Sigmoid colon (tissue), 7 donors: Measurements from ENCODE around the gene GBP7. TPM values are rescaled to one million over a fixed set of nuclear protein-coding genes. Genes with fewer than 3 reads are reported as not detected.

Experiments
- DNase-seq: peaks from one replicate; pipeline ENCODE4 v3.0.0-alpha.2; 2019
- H3K27ac ChIP-seq, 4 donors: fragments of 200-600 bp; sonication (generic); one replicate each; pipeline ENCODE4 v1.5.1; 2016 to 2019; ENCODE audit warnings: mild to moderate bottlenecking in 1 of 4
- H3K27me3 ChIP-seq, 3 donors: fragments of 200-600 bp; sonication (generic); one replicate each; pipeline ENCODE4 v1.5.1; 2019; ENCODE audit warnings: mild to moderate bottlenecking in 1 of 3
- H3K36me3 ChIP-seq, 4 donors: fragments of 200-600 bp; sonication (generic); one replicate each; pipeline ENCODE4 v1.5.1; 2016 to 2019
- H3K4me1 ChIP-seq, 4 donors: fragments of 200-600 bp; sonication (generic); one replicate each; pipeline ENCODE4 v1.5.1; 2017 to 2019
- H3K4me3 ChIP-seq, 4 donors: fragments of 200-600 bp; sonication (generic); one replicate each; pipeline ENCODE4 v1.5.1; 2017 to 2019; ENCODE audit warnings: mild to moderate bottlenecking in 2 of 4, moderate library complexity in 1 of 4
- H3K9me3 ChIP-seq, 4 donors: fragments of 200-600 bp in 3 of 4; sonication (generic) in 3 of 4; one replicate each; pipeline versions ENCODE4 v1.5.1 to v1.6.1; 2013 to 2019
- EP300 ChIP-seq, 4 donors: sonication (generic); formaldehyde crosslinking; IDR thresholded peaks; one replicate each; pipeline ENCODE4 v1.6.1; 2017; ENCODE audit warnings: antibody characterized with exemption in 4 of 4
- POLR2A ChIP-seq, 2 donors: fragments of 450-650 bp; IDR thresholded peaks; one replicate each; pipeline ENCODE4 v1.6.1; 2016; ENCODE audit warnings: antibody characterized with exemption in 2 of 2, mild to moderate bottlenecking in 2 of 2, moderate library complexity in 2 of 2
- POLR2AphosphoS5 ChIP-seq, 4 donors: sonication (generic); formaldehyde crosslinking; IDR thresholded peaks; one replicate each; pipeline ENCODE4 v1.6.1; 2017; ENCODE audit warnings: antibody characterized with exemption in 4 of 4
- WGBS, 2 donors: extraction: QIAGEN DNeasy Blood & Tissue Kit; methylation state at CpG; one replicate each; pipeline ENCODE4 v1.1.7; 2013; 5-methylcytosine and 5-hydroxymethylcytosine counted together
- intact Hi-C: fragments of 100-400 bp; cut with DNase I; formaldehyde crosslinking; loops from one replicate; pipeline ENCODE4 v1.15.1; 2023
- polyA plus RNA-seq, 3 donors: library from polyadenylated mRNA; stranded (reverse); fragments of 200-250 nt; gene quantifications; one replicate each; pipeline ENCODE4 v1.2.3, GENCODE V29; 2013
- total RNA-seq, 4 donors: library from RNA; depleted of rRNA; stranded (reverse); fragments of >200 nt; gene quantifications; one replicate each; pipeline ENCODE4 v1.1.0, GENCODE V29; 2016
- TF ChIP-seq, protein P1 (sequence below), 4 experiments: fragments of 450-650 bp in 3 of 4; fragments of 200-600 bp in 1 of 4; IDR thresholded peaks; one replicate each; pipeline ENCODE4 v1.5.1; 2016 to 2019; ENCODE audit warnings: antibody characterized with exemption in 4 of 4, mild to moderate bottlenecking in 3 of 4, moderate library complexity in 2 of 4
- donor health status: healthy with polysubstance abuse.
- donor health status: Bipolar disorder and iron deficiency.
- donor health status: healthy.

Gene GBP7
- total and polyA plus RNA-seq, 7 donors, result 0.03 TPM; not detected in 6

GRCh38 chr1:89206373-89206772 is 30.6 kb upstream of the GBP7 start:
- intact Hi-C loops, result no loop called here
- WGBS, 2 donors, result 86 to 91% methylated on average over 3 of the region's 3 CpGs
- TF ChIP-seq POLR2A (IDR thresholded peaks at IDR 0.05) (no peak), EP300 (IDR thresholded peaks at IDR 0.05) (no peak)
- no peaks in the 10 kb centered on the region for H3K27me3 ChIP-seq
- H3K9me3 ChIP-seq, result peaks cover 0 to 10% (median 0%) of the 10 kb centered on the region in 4 donors
- no peaks in the 10 kb centered on the region for H3K36me3 ChIP-seq
- no peak overlapping the region for H3K4me3 ChIP-seq
- no peaks in the 10 kb centered on the region for H3K4me1 ChIP-seq
- H3K27ac ChIP-seq, result no peak overlapping the region
- DNase-seq, result no peak

DNA sequence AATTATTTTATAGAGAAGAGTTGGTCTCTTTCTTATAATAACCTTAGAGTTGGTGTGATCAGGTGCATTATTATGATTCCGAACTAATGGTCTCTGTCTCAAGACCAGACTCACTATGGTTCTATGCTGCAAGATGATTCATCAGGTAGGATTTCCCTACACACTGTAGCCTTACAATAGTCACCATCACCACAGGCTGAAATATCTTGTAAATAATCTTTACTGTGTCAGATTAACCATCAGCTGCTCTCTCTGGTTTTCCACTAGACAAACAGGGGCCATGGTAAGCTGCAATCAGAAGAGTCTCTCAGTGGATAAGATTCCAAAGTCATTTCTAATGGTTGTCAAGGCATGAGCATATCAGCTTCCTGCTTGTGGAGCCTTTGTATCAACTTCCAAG is 27.4 kb upstream of the GBP7 start:
- whole genome bisulfite sequencing, 2 donors, result 87 to 98% methylated on average over 1 of the region's 1 CpG
- no peaks in the 10 kb centered on the region for H3K36me3 ChIP-seq
- H3K27me3 ChIP-seq, result no peaks in the 10 kb centered on the region
- H3K4me3 ChIP-seq, result no peak overlapping the region
- no peak for TF ChIP-seq POLR2AphosphoS5 (IDR thresholded peaks at IDR 0.05)
- TF ChIP-seq POLR2A (IDR thresholded peaks at IDR 0.05), result no peak
- TF ChIP-seq, protein P1, sequence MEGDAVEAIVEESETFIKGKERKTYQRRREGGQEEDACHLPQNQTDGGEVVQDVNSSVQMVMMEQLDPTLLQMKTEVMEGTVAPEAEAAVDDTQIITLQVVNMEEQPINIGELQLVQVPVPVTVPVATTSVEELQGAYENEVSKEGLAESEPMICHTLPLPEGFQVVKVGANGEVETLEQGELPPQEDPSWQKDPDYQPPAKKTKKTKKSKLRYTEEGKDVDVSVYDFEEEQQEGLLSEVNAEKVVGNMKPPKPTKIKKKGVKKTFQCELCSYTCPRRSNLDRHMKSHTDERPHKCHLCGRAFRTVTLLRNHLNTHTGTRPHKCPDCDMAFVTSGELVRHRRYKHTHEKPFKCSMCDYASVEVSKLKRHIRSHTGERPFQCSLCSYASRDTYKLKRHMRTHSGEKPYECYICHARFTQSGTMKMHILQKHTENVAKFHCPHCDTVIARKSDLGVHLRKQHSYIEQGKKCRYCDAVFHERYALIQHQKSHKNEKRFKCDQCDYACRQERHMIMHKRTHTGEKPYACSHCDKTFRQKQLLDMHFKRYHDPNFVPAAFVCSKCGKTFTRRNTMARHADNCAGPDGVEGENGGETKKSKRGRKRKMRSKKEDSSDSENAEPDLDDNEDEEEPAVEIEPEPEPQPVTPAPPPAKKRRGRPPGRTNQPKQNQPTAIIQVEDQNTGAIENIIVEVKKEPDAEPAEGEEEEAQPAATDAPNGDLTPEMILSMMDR (IDR thresholded peaks at IDR 0.05), result no peak
- TF ChIP-seq EP300 (IDR thresholded peaks at IDR 0.05), result no peak
- peaks cover 0 to 10% (median 0%) of the 10 kb centered on the region in 4 donors for H3K9me3 ChIP-seq
- intact Hi-C loops, result no loop called here
- peaks cover 0 to 9% (median 3%) of the 10 kb centered on the region in 4 donors for H3K4me1 ChIP-seq
- no peak overlapping the region for H3K27ac ChIP-seq
- no peak for DNase-seq

DNA sequence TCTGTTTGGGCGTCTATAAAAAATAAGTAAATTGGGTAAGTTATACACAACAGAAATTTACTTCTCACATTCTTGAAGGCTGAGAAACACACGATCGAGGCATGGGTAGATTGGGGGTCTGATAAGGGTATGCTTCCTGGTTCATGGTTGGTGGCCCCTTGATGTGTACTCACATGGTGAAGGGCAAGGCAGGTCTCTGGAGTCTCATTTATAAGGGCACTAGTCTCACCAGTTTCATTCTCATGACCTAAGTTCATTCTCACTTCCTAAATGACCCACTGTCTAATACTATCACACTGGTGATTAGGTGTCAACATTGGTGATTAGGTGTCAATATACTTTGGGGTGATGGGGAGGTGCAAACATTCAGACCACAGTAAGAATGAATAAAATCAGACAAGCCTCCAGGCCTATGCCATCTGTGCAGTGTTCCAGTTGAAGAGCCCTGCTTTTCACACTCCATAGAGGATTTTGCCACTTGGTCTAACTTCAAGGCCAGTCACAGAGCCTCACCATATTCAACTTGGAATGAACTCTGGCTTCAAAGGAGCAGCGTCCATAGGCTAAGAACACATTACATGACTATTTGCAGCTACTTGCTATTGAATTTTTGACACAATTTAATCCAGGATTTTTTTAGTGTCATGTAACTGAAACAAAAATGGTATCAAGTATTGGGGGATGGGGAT is 25.4 kb upstream of the GBP7 start:
- no peak overlapping the region for H3K27ac ChIP-seq

DNA sequence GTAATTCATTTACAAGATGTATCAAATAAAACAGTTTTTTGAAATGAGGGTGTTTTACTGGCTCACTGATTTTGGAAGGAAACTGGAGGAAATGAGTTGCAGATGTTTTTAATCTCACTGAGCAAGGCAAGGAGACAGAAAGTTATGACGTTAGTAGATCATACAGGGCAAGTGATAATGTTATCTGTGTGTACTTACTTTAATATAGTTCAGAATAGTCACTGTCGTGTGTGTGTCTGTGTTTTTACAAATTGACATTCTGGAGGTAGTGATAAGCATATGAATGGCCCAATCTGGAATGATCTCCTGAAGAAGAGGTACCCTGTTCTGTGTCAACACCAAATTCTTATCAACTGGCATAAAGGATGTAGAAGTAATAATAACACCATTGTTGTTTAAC is 24.9 kb upstream of the GBP7 start:
- Histone ChIP-seq H3K4me1 (peaks cover 0 to 14% (median 3%) of the 10 kb centered on the region in 4 donors), H3K4me3 (no peak overlapping the region), H3K27ac (no peak overlapping the region), H3K27me3 (peaks cover 0 to 13% (median 0%) of the 10 kb centered on the region in 3 donors), H3K9me3 (peaks cover 0 to 10% (median 0%) of the 10 kb centered on the region in 4 donors), H3K36me3 (no peaks in the 10 kb centered on the region)
- 12 to 22% methylated on average over 2 of the region's 2 CpGs for WGBS, 2 donors
- no peak for DNase-seq
- no peak for TF ChIP-seq EP300 (IDR thresholded peaks at IDR 0.05)
- no peak for TF ChIP-seq POLR2AphosphoS5 (IDR thresholded peaks at IDR 0.05)
- TF ChIP-seq, protein P1 (IDR thresholded peaks at IDR 0.05), result no peak
- TF ChIP-seq POLR2A (IDR thresholded peaks at IDR 0.05), result no peak
- intact Hi-C loops, result no loop called here

More for the DNA sequence above, 25.4 kb upstream of the GBP7 start:
- intact Hi-C loops, result no loop called here
- Histone ChIP-seq H3K4me1 (peaks cover 0 to 14% (median 3%) of the 10 kb centered on the region in 4 donors), H3K4me3 (no peak overlapping the region), H3K36me3 (no peaks in the 10 kb centered on the region), H3K9me3 (peaks cover 0 to 10% (median 0%) of the 10 kb centered on the region in 4 donors), H3K27me3 (peaks cover 0 to 13% (median 0%) of the 10 kb centered on the region in 3 donors)
- WGBS, 2 donors, result 68 to 86% methylated on average over 4 of the region's 4 CpGs
- DNase-seq, result no peak
- TF ChIP-seq POLR2AphosphoS5 (IDR thresholded peaks at IDR 0.05) (no peak), EP300 (IDR thresholded peaks at IDR 0.05) (no peak), POLR2A (IDR thresholded peaks at IDR 0.05) (no peak)
- TF ChIP-seq, protein P1 (IDR thresholded peaks at IDR 0.05), result no peak

DNA sequence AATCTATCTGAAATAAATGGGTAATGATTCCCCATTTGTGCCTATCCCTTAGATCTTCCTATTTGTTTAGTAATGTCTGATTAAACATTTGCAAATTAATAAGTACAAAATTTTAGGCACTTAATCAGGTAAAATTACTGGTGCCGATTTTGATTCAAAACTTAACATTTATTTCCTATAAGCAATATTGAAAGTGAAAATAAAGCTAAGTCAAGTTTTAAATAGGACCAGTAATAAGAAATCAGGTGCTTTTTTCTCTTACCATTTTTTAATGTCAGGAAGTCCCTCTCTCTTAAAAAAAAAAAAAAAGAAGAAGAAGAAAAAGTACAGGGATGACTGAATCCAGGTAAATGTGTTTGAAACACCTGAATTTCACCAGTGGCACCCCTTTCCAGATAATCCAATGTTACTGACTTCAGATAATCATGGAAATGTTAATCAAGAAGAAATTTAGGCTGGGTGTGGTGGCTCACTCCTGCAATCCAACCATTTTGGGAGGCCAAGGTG is 23.8 kb upstream of the GBP7 start:
- 9 to 35% methylated on average over 1 of the region's 1 CpG for WGBS, 2 donors
- intact Hi-C loops, result no loop called here
- Histone ChIP-seq H3K36me3 (no peaks in the 10 kb centered on the region), H3K4me1 (peaks cover 0 to 14% (median 3%) of the 10 kb centered on the region in 4 donors), H3K27ac (peak overlapping the region; percentile 57 to 73 (median 64)), H3K9me3 (no peaks in the 10 kb centered on the region), H3K4me3 (peak overlapping the region in 3 of 4 donors; percentile 45 to 49 (median 48)), H3K27me3 (peaks cover 0 to 13% (median 0%) of the 10 kb centered on the region in 3 donors)
- TF ChIP-seq, protein P1 (IDR thresholded peaks at IDR 0.05), result no peak
- TF ChIP-seq POLR2A (IDR thresholded peaks at IDR 0.05) (no peak), POLR2AphosphoS5 (IDR thresholded peaks at IDR 0.05) (no peak), EP300 (IDR thresholded peaks at IDR 0.05) (no peak)
- DNase-seq, result no peak
